H1 (cell line): ENCODE measurements around the gene RWDD1. TPM values are rescaled to one million over a fixed set of nuclear protein-coding genes. Genes with fewer than 3 reads are reported as not detected.

ENCODE experiments used
- CTCF ChIA-PET: fragments of 300-600 bp; sonication (Branson Sonifier 250); formaldehyde crosslinking; loops from one replicate; lab custom pipeline; 2021; ENCODE audit not compliant: partially characterized antibody; lab: Charles Lee
- POLR2A ChIA-PET: fragments of 300-600 bp; sonication (Branson Sonifier 250); formaldehyde crosslinking; loops from one replicate; lab custom pipeline; 2021; ENCODE audit warnings: inconsistent platforms; ENCODE audit not compliant: partially characterized antibody; lab: Charles Lee
- DNase-seq, 2 experiments: peaks; one replicate each; pipeline versions ENCODE4 v3.0.0 to v3.0.0-alpha.2; 2010 to 2022; ENCODE audit warnings: low spot score in 2 of 2, low read depth in 1 of 2, mixed read lengths in 1 of 2
- FAIRE-seq: peaks from 2 replicates; lab custom pipeline; 2011; peaks lifted over from hg19 to GRCh38; lab: Jason Lieb, UNC
- H2AFZ ChIP-seq: 2 replicates; pipeline ENCODE4 v1.8.1; 2012; ENCODE audit warnings: low read length, inconsistent platforms
- H2AK5ac ChIP-seq: 2 replicates; pipeline ENCODE4 v1.6.1; 2013; ENCODE audit warnings: low read depth, low read length
- H2BK120ac ChIP-seq: replicated peaks from 2 replicates; pipeline ENCODE3; 2013; ENCODE audit warnings: low read depth, low read length, inconsistent platforms
- H2BK12ac ChIP-seq: 2 replicates; pipeline ENCODE4 v1.6.1; 2013; ENCODE audit warnings: low read depth, low read length
- H2BK15ac ChIP-seq: 2 replicates; pipeline ENCODE4 v1.6.1; 2013; ENCODE audit warnings: low read length
- H2BK20ac ChIP-seq: 2 replicates; pipeline ENCODE4 v1.6.1; 2013; ENCODE audit warnings: low read length
- H2BK5ac ChIP-seq: 2 replicates; pipeline ENCODE4 v1.6.1; 2013; ENCODE audit warnings: low read depth, low read length
- H3K14ac ChIP-seq: 2 replicates; pipeline ENCODE4 v1.6.1; 2013; ENCODE audit warnings: inconsistent platforms; ENCODE audit not compliant: insufficient read length
- H3K18ac ChIP-seq: 2 replicates; pipeline ENCODE4 v1.6.1; 2013; ENCODE audit warnings: low read length; ENCODE audit errors: extremely low read depth
- H3K23ac ChIP-seq: 2 replicates; pipeline ENCODE4 v1.6.1; 2013; ENCODE audit warnings: inconsistent platforms; ENCODE audit not compliant: insufficient read length
- H3K23me2 ChIP-seq: 2 replicates; pipeline ENCODE4 v1.6.1; 2013; ENCODE audit warnings: low read depth, low read length
- H3K27ac ChIP-seq: 2 replicates; pipeline ENCODE4 v1.6.1; 2011; ENCODE audit warnings: low read depth, low read length, inconsistent platforms
- H3K27me3 ChIP-seq, 4 experiments: replicated peaks in 1 of 4; 1 replicate in 1 of 4; 2 replicates in 3 of 4; pipeline versions ENCODE4 v1.6.1 to v1.8.1; 2011 to 2013; ENCODE audit warnings: low read length in 3 of 4, mild to moderate bottlenecking in 3 of 4, inconsistent platforms in 2 of 4, mixed read lengths in 2 of 4, moderate library complexity in 1 of 4; ENCODE audit not compliant: control insufficient read depth in 3 of 4, insufficient read depth in 3 of 4; ENCODE audit errors: extremely low read depth in 1 of 4
- H3K36me3 ChIP-seq, 4 experiments: 2 replicates each; pipeline versions ENCODE4 v1.6.1 to v1.8.1; 2011 to 2013; ENCODE audit warnings: mild to moderate bottlenecking in 4 of 4, low read length in 3 of 4, moderate library complexity in 2 of 4, control low read depth in 1 of 4, inconsistent platforms in 1 of 4; ENCODE audit not compliant: insufficient read depth in 4 of 4, control insufficient read depth in 2 of 4
- H3K4ac ChIP-seq: replicated peaks from 2 replicates; pipeline ENCODE3; 2013; ENCODE audit warnings: low read length, low read depth, mixed read lengths, inconsistent platforms; ENCODE audit not compliant: insufficient read length
- H3K4me1 ChIP-seq, 4 experiments: replicated peaks in 1 of 4; 1 replicate in 1 of 4; 2 replicates in 3 of 4; pipeline versions ENCODE4 v1.6.1 to v1.8.1; 2011 to 2013; ENCODE audit warnings: low read length in 3 of 4, inconsistent platforms in 2 of 4, mixed read lengths in 1 of 4; ENCODE audit not compliant: insufficient read depth in 4 of 4, control insufficient read depth in 3 of 4
- H3K4me2 ChIP-seq, 2 experiments: 2 replicates each; pipeline versions ENCODE4 v1.6.1 to v1.8.1; 2011 to 2013; ENCODE audit warnings: low read depth in 2 of 2, low read length in 2 of 2, control low read depth in 1 of 2, inconsistent platforms in 1 of 2, mild to moderate bottlenecking in 1 of 2; ENCODE audit not compliant: insufficient read depth in 1 of 2
- H3K4me3 ChIP-seq, 4 experiments: fragments of 200-600, 300-600 bp in 1 of 4; sonication (generic), shearing (Covaris generic), sonication (Bioruptor Twin) in 1 of 4; 2 replicates each; pipeline versions ENCODE4 v1.5.1 to v1.8.1; 2011 to 2016; ENCODE audit warnings: low read length in 4 of 4, low read depth in 3 of 4, control low read depth in 2 of 4, inconsistent platforms in 2 of 4, mild to moderate bottlenecking in 2 of 4, mixed read lengths in 1 of 4, moderate library complexity in 1 of 4; ENCODE audit not compliant: insufficient read depth in 2 of 4; ENCODE audit errors: extremely low read depth in 1 of 4
- H3K56ac ChIP-seq: replicated peaks from 2 replicates; pipeline ENCODE3; 2013; ENCODE audit warnings: low read depth, mild to moderate bottlenecking, mixed read lengths, low read length, inconsistent platforms; ENCODE audit not compliant: insufficient read length
- H3K79me1 ChIP-seq: 2 replicates; pipeline ENCODE4 v1.6.1; 2013; ENCODE audit warnings: low read depth, low read length, control low read depth
- H3K79me2 ChIP-seq, 2 experiments: 2 replicates each; pipeline versions ENCODE4 v1.6.1 to v1.8.1; 2012 to 2013; ENCODE audit warnings: low read length in 2 of 2, mild to moderate bottlenecking in 2 of 2, inconsistent platforms in 1 of 2; ENCODE audit not compliant: insufficient read depth in 2 of 2, control insufficient read depth in 1 of 2
- H3K9ac ChIP-seq, 4 experiments: replicated peaks in 1 of 4; 1 replicate in 1 of 4; 2 replicates in 3 of 4; pipeline versions ENCODE4 v1.6.1 to v1.8.1; 2011 to 2013; ENCODE audit warnings: low read depth in 3 of 4, low read length in 3 of 4, control low read depth in 2 of 4, mild to moderate bottlenecking in 2 of 4, moderate library complexity in 2 of 4, inconsistent platforms in 1 of 4; ENCODE audit errors: extremely low read depth in 1 of 4
- H3K9me3 ChIP-seq, 2 experiments: 2 replicates each; pipeline versions ENCODE4 v1.6.1 to v1.8.1; 2012 to 2013; ENCODE audit warnings: mild to moderate bottlenecking in 2 of 2, moderate library complexity in 2 of 2, control low read depth in 1 of 2, inconsistent platforms in 1 of 2, low read depth in 1 of 2, low read length in 1 of 2, mixed read lengths in 1 of 2; ENCODE audit not compliant: insufficient read depth in 2 of 2
- H4K20me1 ChIP-seq, 2 experiments: replicated peaks in 1 of 2; 2 replicates each; pipeline versions ENCODE3 to v1.8.1; 2011 to 2013; ENCODE audit warnings: inconsistent platforms in 2 of 2, low read length in 2 of 2, mild to moderate bottlenecking in 1 of 2; ENCODE audit not compliant: insufficient read depth in 2 of 2, control insufficient read depth in 1 of 2
- H4K5ac ChIP-seq: 2 replicates; pipeline ENCODE4 v1.6.1; 2013; ENCODE audit warnings: low read length, low read depth, mixed read lengths, inconsistent platforms; ENCODE audit not compliant: insufficient read length
- H4K8ac ChIP-seq: 2 replicates; pipeline ENCODE4 v1.8.0; 2013; ENCODE audit warnings: mild to moderate bottlenecking, moderate library complexity, low read length, inconsistent platforms; ENCODE audit not compliant: insufficient read depth; ENCODE audit errors: extremely low read depth
- H4K91ac ChIP-seq: replicated peaks from 2 replicates; pipeline ENCODE3; 2013; ENCODE audit warnings: low read length, mixed read lengths, inconsistent platforms; ENCODE audit not compliant: insufficient read length
- BACH1 ChIP-seq: IDR thresholded peaks from 2 replicates; pipeline ENCODE4 v1.6.1; 2012; ENCODE audit warnings: low read length, improper control_type of control experiment
- CBX8 ChIP-seq: fragments of 300-800, 300-1000 bp; sonication (generic); IDR thresholded peaks from 2 replicates; pipeline ENCODE4 v1.7.1; 2016; ENCODE audit warnings: low read depth, low read length, borderline replicate concordance
- CEBPB ChIP-seq: IDR thresholded peaks from 2 replicates; pipeline ENCODE4 v1.6.1; 2012; ENCODE audit warnings: low read depth, low read length
- KDM1A ChIP-seq: fragments of 200-600, 300-600 bp; sonication (generic); IDR thresholded peaks from 2 replicates; pipeline ENCODE4 v1.7.1; 2016; ENCODE audit warnings: mild to moderate bottlenecking, low read length, borderline replicate concordance
- MAFK ChIP-seq: IDR thresholded peaks from 2 replicates; pipeline ENCODE4 v1.6.1; 2012; ENCODE audit warnings: low read depth, mild to moderate bottlenecking, improper control_type of control experiment, low read length
- POU5F1 ChIP-seq: IDR thresholded peaks from 2 replicates; pipeline ENCODE4 v1.6.1; 2011; ENCODE audit warnings: low read depth, mild to moderate bottlenecking, low read length, moderate library complexity
- RFX5 ChIP-seq: IDR thresholded peaks from 2 replicates; pipeline ENCODE4 v1.6.1; 2011; ENCODE audit warnings: low read depth, low read length, improper control_type of control experiment, borderline replicate concordance
- RXRA ChIP-seq: IDR thresholded peaks from 2 replicates; pipeline ENCODE4 v1.6.1; 2011; ENCODE audit warnings: low read depth, mild to moderate bottlenecking, low read length, moderate library complexity; ENCODE audit not compliant: insufficient read depth
- SAP30 ChIP-seq: fragments of 300-600 bp; sonication (generic); IDR thresholded peaks from 2 replicates; pipeline ENCODE4 v1.7.1; 2012; ENCODE audit warnings: low read length, moderate library complexity, mild to moderate bottlenecking, inconsistent platforms; ENCODE audit not compliant: insufficient read depth, insufficient replicate concordance
- SIX5 ChIP-seq: IDR thresholded peaks from 2 replicates; pipeline ENCODE4 v1.6.1; 2011; ENCODE audit warnings: mild to moderate bottlenecking, low read depth, low read length
- WGBS, 2 experiments: shearing (Covaris generic) in 1 of 2; methylation state at CpG; one replicate each; pipeline versions ENCODE4 v1.1.6 to v1.1.7; 2013 to 2015; ENCODE audit warnings: low lambda C conversion rate in 2 of 2, mixed read lengths in 2 of 2, inconsistent platforms in 1 of 2, low coverage in 1 of 2, missing lambda C conversion rate in 1 of 2; ENCODE audit not compliant: insufficient replicate concordance in 2 of 2, insufficient coverage in 1 of 2, insufficient read length in 1 of 2; ENCODE audit errors: extremely low coverage in 1 of 2, missing lambda C conversion rate in 1 of 2; 5-methylcytosine and 5-hydroxymethylcytosine counted together
- polyA plus RNA-seq, 7 experiments: library from polyadenylated mRNA; depleted of rRNA in 3 of 7; stranded (reverse) in 5 of 7; unstranded in 2 of 7; fragments of >200 nt in 5 of 7; fragments of 200-250 nt in 2 of 7; gene quantifications; 1 replicate in 5 of 7; 2 replicates in 1 of 7; 4 replicates in 1 of 7; pipeline versions ENCODE4 v1.2.1 to v1.2.3, GENCODE V29; 2011 to 2013; ENCODE audit warnings: missing spikeins in 2 of 7, mixed read lengths in 2 of 7
- total RNA-seq: library from RNA; stranded (reverse); fragmentation: NEBNext Ultra II Directional; extraction: Animal tissue kit (Norgen Biotek cat#: 25700); gene quantifications from 2 replicates; pipeline ENCODE4 v1.2.1, GENCODE V29; 2021
- TF ChIP-seq, protein P1 (sequence below), 3 experiments: IDR thresholded peaks; 1 replicate in 2 of 3; 2 replicates in 1 of 3; pipeline versions ENCODE4 v1.5.1 to v1.6.1; 2011; ENCODE audit warnings: low read length in 3 of 3, mild to moderate bottlenecking in 3 of 3, inconsistent platforms in 2 of 3, low read depth in 1 of 3, moderate library complexity in 1 of 3; ENCODE audit not compliant: insufficient read depth in 1 of 3; ENCODE audit errors: control extremely low read depth in 1 of 3

The RWDD1 gene
- total and polyA plus RNA-seq, 2 of the 8 experiments (the other 6 are each of a cell fraction or from before 2014, with no cell fraction given), result 19.5 to 35.2 TPM

DNA sequence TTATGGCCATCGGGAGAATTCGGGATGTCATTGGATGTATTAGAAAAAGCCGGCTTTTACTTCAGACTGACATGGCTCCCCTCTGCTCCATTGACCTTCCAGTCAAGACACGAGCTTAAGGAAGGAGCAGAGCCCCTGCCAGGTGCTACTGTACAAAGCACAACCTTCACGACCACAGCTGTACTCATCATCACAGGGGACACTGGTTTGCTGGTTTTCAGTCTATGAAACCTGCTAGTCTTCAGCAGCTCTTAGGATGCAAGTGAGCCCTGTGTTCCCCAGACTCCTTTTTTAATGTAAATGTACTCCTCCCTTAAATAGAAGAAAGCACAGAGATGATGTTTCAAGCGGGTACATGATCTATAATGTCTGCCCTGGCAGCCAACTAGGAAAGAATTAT, 23.9 kb upstream of the RWDD1 start:
- H3K79me2 ChIP-seq, result no peaks in the 10 kb centered on the region
- H3K23me2 ChIP-seq, result no peaks in the 10 kb centered on the region
- no peak overlapping the region for H3K18ac ChIP-seq
- H3K4me3 ChIP-seq, result no peak overlapping the region
- no peak overlapping the region for H3K9ac ChIP-seq
- DNase-seq (no peak), FAIRE-seq (no peak)
- no peak overlapping the region for H4K8ac ChIP-seq
- H3K56ac ChIP-seq, result no peak overlapping the region
- H4K20me1 ChIP-seq, result no peaks in the 10 kb centered on the region
- H4K91ac ChIP-seq, result no peak overlapping the region
- no peak overlapping the region for H3K4ac ChIP-seq
- ChIA-PET POLR2A (interaction anchor here (1.0 to 1.4 kb wide), 2 partner anchors 69 to 268 kb away, joined by 3 to 4 read pairs; partner anchors contain the start of genes RSPH4A and TSPYL1), CTCF (interaction anchor here (0.7 to 4.7 kb wide), 6 partner anchors 12 to 331 kb away, joined by 3 to 21 read pairs (median 3); no protein-coding TSS in a partner anchor)
- no peak overlapping the region for H3K23ac ChIP-seq
- H3K14ac ChIP-seq, result no peak overlapping the region
- no peak overlapping the region for H2BK20ac ChIP-seq
- H3K27ac ChIP-seq, result no peak overlapping the region
- no peak overlapping the region for H2AK5ac ChIP-seq
- no peak overlapping the region for H2BK120ac ChIP-seq
- WGBS, 2 experiments, result 82% methylated on average over 6 of the region's 6 CpGs; no CpG with 5 or more reads in 1 of the 2 experiments
- H2AFZ ChIP-seq, result no peak overlapping the region
- no peaks in the 10 kb centered on the region for H3K36me3 ChIP-seq
- no peaks in the 10 kb centered on the region for H3K79me1 ChIP-seq
- no peak overlapping the region for H2BK5ac ChIP-seq
- H2BK15ac ChIP-seq, result no peak overlapping the region
- H2BK12ac ChIP-seq, result no peak overlapping the region
- no peak overlapping the region; a peak in 1 of 4 replicates for H3K4me2 ChIP-seq
- peaks cover 0 to 3% (median 0%) of the 10 kb centered on the region in 4 experiments; a peak in 1 of 7 replicates for H3K4me1 ChIP-seq
- H3K27me3 ChIP-seq, result no peaks in the 10 kb centered on the region
- no peak overlapping the region for H4K5ac ChIP-seq
- H3K9me3 ChIP-seq, result no peaks in the 10 kb centered on the region
- TF ChIP-seq, protein P1, sequence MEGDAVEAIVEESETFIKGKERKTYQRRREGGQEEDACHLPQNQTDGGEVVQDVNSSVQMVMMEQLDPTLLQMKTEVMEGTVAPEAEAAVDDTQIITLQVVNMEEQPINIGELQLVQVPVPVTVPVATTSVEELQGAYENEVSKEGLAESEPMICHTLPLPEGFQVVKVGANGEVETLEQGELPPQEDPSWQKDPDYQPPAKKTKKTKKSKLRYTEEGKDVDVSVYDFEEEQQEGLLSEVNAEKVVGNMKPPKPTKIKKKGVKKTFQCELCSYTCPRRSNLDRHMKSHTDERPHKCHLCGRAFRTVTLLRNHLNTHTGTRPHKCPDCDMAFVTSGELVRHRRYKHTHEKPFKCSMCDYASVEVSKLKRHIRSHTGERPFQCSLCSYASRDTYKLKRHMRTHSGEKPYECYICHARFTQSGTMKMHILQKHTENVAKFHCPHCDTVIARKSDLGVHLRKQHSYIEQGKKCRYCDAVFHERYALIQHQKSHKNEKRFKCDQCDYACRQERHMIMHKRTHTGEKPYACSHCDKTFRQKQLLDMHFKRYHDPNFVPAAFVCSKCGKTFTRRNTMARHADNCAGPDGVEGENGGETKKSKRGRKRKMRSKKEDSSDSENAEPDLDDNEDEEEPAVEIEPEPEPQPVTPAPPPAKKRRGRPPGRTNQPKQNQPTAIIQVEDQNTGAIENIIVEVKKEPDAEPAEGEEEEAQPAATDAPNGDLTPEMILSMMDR (IDR thresholded peaks at IDR 0.05; ENCODE audit: control extremely low read depth in 1 of 3, insufficient read depth in 1 of 3, low read depth in 1 of 3, low read length in 3 of 3), result no peak
- no peak for TF ChIP-seq CBX8
- TF ChIP-seq SIX5, result no peak
- TF ChIP-seq CEBPB, result no peak
- no peak for TF ChIP-seq MAFK
- TF ChIP-seq POU5F1, result no peak
- no peak for TF ChIP-seq RXRA
- no peak for TF ChIP-seq BACH1
- no peak for TF ChIP-seq SAP30
- no peak for TF ChIP-seq KDM1A
- TF ChIP-seq RFX5, result no peak
